GM13976 (cell line): ENCODE data around the gene BIRC5.

ENCODE experiments used
- DNase-seq: peaks from one replicate; pipeline ENCODE4 v3.0.0; 2012; ENCODE audit warnings: low spot score
- CTCF ChIP-seq: IDR thresholded peaks from 2 replicates; pipeline ENCODE4 v1.5.1; 2012; ENCODE audit warnings: borderline replicate concordance, mild to moderate bottlenecking; ENCODE audit not compliant: insufficient read depth; ENCODE audit errors: extremely low read depth, missing control alignments, control extremely low read depth
- in situ Hi-C: fragments of 300-500 bp; cut with MboI; formaldehyde crosslinking; loops from one replicate; pipeline ENCODE4 v1.12.0; 2022; ENCODE audit warnings: low sequenced_read_pairs, mixed read lengths, inconsistent platforms; ENCODE audit not compliant: unreplicated experiment

The BIRC5 gene

GRCh38 chr17:78210111-78210510, 3.9 kb upstream of the BIRC5 start:
- TF ChIP-seq CTCF, result no peak
- DNase-seq, result no peak
- in situ Hi-C loops, result no loop called here

GRCh38 chr17:78211032-78211431, 3.0 kb upstream of the BIRC5 start:
- no peak for TF ChIP-seq CTCF
- no peak for DNase-seq
- in situ Hi-C loops, result no loop called here

GRCh38 chr17:78214706-78215061, 631 bp downstream of the BIRC5 start:
- no peak for TF ChIP-seq CTCF
- in situ Hi-C loops, result no loop called here
- no peak for DNase-seq

DNA sequence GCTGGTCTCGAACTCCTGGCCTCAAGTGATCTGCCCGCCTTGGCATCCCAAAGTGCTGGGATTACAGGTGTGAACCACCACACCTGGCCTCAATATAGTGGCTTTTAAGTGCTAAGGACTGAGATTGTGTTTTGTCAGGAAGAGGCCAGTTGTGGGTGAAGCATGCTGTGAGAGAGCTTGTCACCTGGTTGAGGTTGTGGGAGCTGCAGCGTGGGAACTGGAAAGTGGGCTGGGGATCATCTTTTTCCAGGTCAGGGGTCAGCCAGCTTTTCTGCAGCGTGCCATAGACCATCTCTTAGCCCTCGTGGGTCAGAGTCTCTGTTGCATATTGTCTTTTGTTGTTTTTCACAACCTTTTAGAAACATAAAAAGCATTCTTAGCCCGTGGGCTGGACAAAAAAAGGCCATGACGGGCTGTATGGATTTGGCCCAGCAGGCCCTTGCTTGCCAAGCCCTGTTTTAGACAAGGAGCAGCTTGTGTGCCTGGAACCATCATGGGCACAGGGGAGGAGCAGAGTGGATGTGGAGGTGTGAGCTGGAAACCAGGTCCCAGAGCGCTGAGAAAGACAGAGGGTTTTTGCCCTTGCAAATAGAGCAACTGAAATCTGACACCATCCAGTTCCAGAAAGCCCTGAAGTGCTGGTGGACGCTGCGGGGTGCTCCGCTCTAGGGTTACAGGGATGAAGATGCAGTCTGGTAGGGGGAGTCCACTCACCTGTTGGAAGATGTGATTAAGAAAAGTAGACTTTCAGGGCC, 5.5 kb downstream of the BIRC5 start:
- no peak for TF ChIP-seq CTCF
- in situ Hi-C loops, result no loop called here
- no peak for DNase-seq

DNA sequence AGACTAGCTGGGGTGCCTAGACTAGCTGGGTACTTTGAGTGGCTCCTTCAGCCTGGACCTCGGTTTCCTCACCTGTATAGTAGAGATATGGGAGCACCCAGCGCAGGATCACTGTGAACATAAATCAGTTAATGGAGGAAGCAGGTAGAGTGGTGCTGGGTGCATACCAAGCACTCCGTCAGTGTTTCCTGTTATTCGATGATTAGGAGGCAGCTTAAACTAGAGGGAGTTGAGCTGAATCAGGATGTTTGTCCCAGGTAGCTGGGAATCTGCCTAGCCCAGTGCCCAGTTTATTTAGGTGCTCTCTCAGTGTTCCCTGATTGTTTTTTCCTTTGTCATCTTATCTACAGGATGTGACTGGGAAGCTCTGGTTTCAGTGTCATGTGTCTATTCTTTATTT, 9.0 kb downstream of the BIRC5 start:
- in situ Hi-C loops, result no loop called here
- TF ChIP-seq CTCF, result no peak
- DNase-seq, result no peak

- in situ Hi-C loops, result no loop called here
- TF ChIP-seq CTCF, result no peak
- DNase-seq, result no peak
These were observed 9.7 kb downstream of the BIRC5 start for GRCh38 chr17:78223765-78224164.
